Prostate gland (tissue), 2 donors: ENCODE data around the gene STK4.

Source experiments
- CTCF ChIP-seq, 4 experiments: fragments of 200-600 bp in 2 of 4; fragments of 450-650 bp in 2 of 4; sonication (generic) in 2 of 4; IDR thresholded peaks; 1 replicate in 3 of 4; 2 replicates in 1 of 4; pipeline ENCODE4 v1.5.1; 2016 to 2019; ENCODE audit warnings: antibody characterized with exemption in 4 of 4, mild to moderate bottlenecking in 2 of 4, moderate library complexity in 2 of 4
- POLR2A ChIP-seq: fragments of 450-650 bp; IDR thresholded peaks from one replicate; pipeline ENCODE4 v1.6.1; 2016; ENCODE audit warnings: antibody characterized with exemption, mild to moderate bottlenecking

GRCh38 chr20:45117581-45117980 lies 151.3 kb downstream of the STK4 start:
- TF ChIP-seq CTCF (IDR thresholded peaks at IDR 0.05) (no peak), POLR2A (no peak)
